ENCODE results near the gene HOXD11. TPM values are rescaled to one million over a fixed set of nuclear protein-coding genes. Genes with fewer than 3 reads are reported as not detected.

Gene HOXD11
- total RNA-seq, 1 experiment from 2014 or later, result not detected

GRCh38 chr2:176085120-176085788 lies 21.8 kb upstream of the HOXD11 start:
- peaks cover 6% of the 10 kb centered on the region for H3K36me3 Mint-ChIP-seq (ENCODE audit: insufficient read depth, unreplicated experiment)
- TF ChIP-seq CTCF (IDR thresholded peaks at IDR 0.05; ENCODE audit: unreplicated experiment), result no peak
- H3K9me3 Mint-ChIP-seq (ENCODE audit: unreplicated experiment), result peaks cover 7% of the 10 kb centered on the region
- ChIA-PET POLR2A (interaction anchor here (0.5 to 1.0 kb wide), 3 partner anchors 395 to 981 kb away, joined by 3 to 4 read pairs (median 3); no protein-coding TSS in a partner anchor), CTCF (interaction anchor here (0.6 to 2.0 kb wide), 32 partner anchors 9 to 1101 kb away, joined by 3 to 44 read pairs (median 3); no protein-coding TSS in a partner anchor)
- peaks cover 11% of the 10 kb centered on the region for H3K4me1 Mint-ChIP-seq (ENCODE audit: insufficient read depth, unreplicated experiment)
- H3K4me3 Mint-ChIP-seq (ENCODE audit: unreplicated experiment), result no peak overlapping the region
- no TSS peak for BruUV-seq (replicated peaks)
- no peak for DNase-seq (ENCODE audit: unreplicated experiment)
- H3K27ac Mint-ChIP-seq (ENCODE audit: low read depth, unreplicated experiment), result no peak overlapping the region
- H3K27me3 Mint-ChIP-seq (ENCODE audit: insufficient read depth, unreplicated experiment), result peaks cover 64% of the 10 kb centered on the region
- intact Hi-C loops (cut with micrococcal nuclease), result loop anchor here (10.0 kb wide), 1 partner anchor 120 kb away; no protein-coding TSS in a partner anchor

- Mint-ChIP-seq H3K9me3 (ENCODE audit: unreplicated experiment) (peaks cover 7% of the 10 kb centered on the region), H3K4me3 (ENCODE audit: unreplicated experiment) (peak overlapping the region; percentile 19), H3K4me1 (ENCODE audit: insufficient read depth, unreplicated experiment) (peaks cover 11% of the 10 kb centered on the region), H3K27ac (ENCODE audit: low read depth, unreplicated experiment) (no peak overlapping the region), H3K27me3 (ENCODE audit: insufficient read depth, unreplicated experiment) (peaks cover 72% of the 10 kb centered on the region), H3K36me3 (ENCODE audit: insufficient read depth, unreplicated experiment) (peaks cover 6% of the 10 kb centered on the region)
- POLR2A ChIA-PET, result interaction anchor here (0.5 to 3.1 kb wide), 3 partner anchors 396 to 982 kb away, joined by 3 to 12 read pairs (median 3); no protein-coding TSS in a partner anchor
- CTCF ChIA-PET, result interaction anchor here (0.6 to 3.9 kb wide), 34 partner anchors 8 to 1102 kb away, joined by 3 to 65 read pairs (median 4); no protein-coding TSS in a partner anchor
- TF ChIP-seq CTCF (IDR thresholded peaks at IDR 0.05; ENCODE audit: unreplicated experiment), result peak; percentile 55
- DNase-seq (ENCODE audit: unreplicated experiment), result peak; percentile 50
- intact Hi-C loops (cut with micrococcal nuclease), result loop anchor here (2.0 to 10.0 kb wide), 2 partner anchors 121 to 395 kb away; no protein-coding TSS in a partner anchor
- BruUV-seq (replicated peaks), result no TSS peak
Observed at GRCh38 chr2:176085861-176086771, 21.0 kb upstream of the HOXD11 start.

- BruUV-seq (replicated peaks), result no TSS peak
- intact Hi-C loops (cut with micrococcal nuclease), result loop anchor here (1.0 to 10.0 kb wide), 5 partner anchors 123 to 777 kb away; no protein-coding TSS in a partner anchor
- no peak overlapping the region for H3K4me3 Mint-ChIP-seq (ENCODE audit: unreplicated experiment)
Observed at GRCh38 chr2:176087330-176088047, 19.6 kb upstream of the HOXD11 start.

More at GRCh38 chr2:176087330-176088047, 19.6 kb upstream of the HOXD11 start:
- no peak for DNase-seq (ENCODE audit: unreplicated experiment)
- no peak overlapping the region for H3K27ac Mint-ChIP-seq (ENCODE audit: low read depth, unreplicated experiment)
- no peak for TF ChIP-seq CTCF (IDR thresholded peaks at IDR 0.05; ENCODE audit: unreplicated experiment)
- peaks cover 7% of the 10 kb centered on the region for H3K9me3 Mint-ChIP-seq (ENCODE audit: unreplicated experiment)
- H3K4me1 Mint-ChIP-seq (ENCODE audit: insufficient read depth, unreplicated experiment), result peaks cover 11% of the 10 kb centered on the region
- peaks cover 86% of the 10 kb centered on the region for H3K27me3 Mint-ChIP-seq (ENCODE audit: insufficient read depth, unreplicated experiment)
- H3K36me3 Mint-ChIP-seq (ENCODE audit: insufficient read depth, unreplicated experiment), result peaks cover 6% of the 10 kb centered on the region
- POLR2A ChIA-PET, result interaction anchor here (1.0 to 3.1 kb wide), 2 partner anchors 123 to 397 kb away, joined by 3 to 12 read pairs; no protein-coding TSS in a partner anchor
- CTCF ChIA-PET, result interaction anchor here (0.6 to 3.9 kb wide), 22 partner anchors 9 to 1387 kb away, joined by 3 to 65 read pairs (median 4); no protein-coding TSS in a partner anchor
